ENCODE measurements around the gene DOCK11.
"Not testable (repeated sequence)": the region's sequence is repeated elsewhere in the genome, so short reads cannot be mapped to it uniquely, and the experiment has no call there.

The DOCK11 gene

GRCh38 chrX:118583781-118584180, 88.2 kb downstream of the DOCK11 start:
- no peak for TF ChIP-seq CTCF (IDR thresholded peaks at IDR 0.05; ENCODE audit: control insufficient read depth, extremely low read depth, insufficient read depth)
- H3K4me3 ChIP-seq (ENCODE audit: low read depth, low read length): no peak overlapping the region
- no peak for DNase-seq (ENCODE audit: low read depth)

DNA sequence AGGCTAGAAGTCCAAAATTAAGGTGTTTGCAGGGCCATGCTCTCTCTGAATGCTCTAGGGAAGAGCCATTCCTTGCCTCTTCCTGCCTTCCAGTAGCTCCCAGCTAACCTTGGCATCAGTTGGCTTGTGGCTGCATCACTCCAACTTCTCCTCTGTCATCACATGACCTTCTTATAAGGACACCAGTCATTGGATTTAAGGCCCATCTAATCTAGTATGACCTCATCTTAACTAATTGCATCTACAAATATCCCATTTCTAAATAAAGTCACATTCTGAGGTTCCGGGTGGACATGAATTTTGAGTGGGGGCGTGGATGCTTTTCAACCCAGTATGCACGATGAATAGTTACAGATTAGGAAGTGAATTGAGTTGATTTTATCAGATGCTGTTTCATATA, 89.7 kb downstream of the DOCK11 start:
- TF ChIP-seq CTCF (IDR thresholded peaks at IDR 0.05; ENCODE audit: control insufficient read depth, extremely low read depth, insufficient read depth): no peak
- DNase-seq (ENCODE audit: low read depth): no peak
- H3K4me3 ChIP-seq (ENCODE audit: low read depth, low read length): no peak overlapping the region

DNA sequence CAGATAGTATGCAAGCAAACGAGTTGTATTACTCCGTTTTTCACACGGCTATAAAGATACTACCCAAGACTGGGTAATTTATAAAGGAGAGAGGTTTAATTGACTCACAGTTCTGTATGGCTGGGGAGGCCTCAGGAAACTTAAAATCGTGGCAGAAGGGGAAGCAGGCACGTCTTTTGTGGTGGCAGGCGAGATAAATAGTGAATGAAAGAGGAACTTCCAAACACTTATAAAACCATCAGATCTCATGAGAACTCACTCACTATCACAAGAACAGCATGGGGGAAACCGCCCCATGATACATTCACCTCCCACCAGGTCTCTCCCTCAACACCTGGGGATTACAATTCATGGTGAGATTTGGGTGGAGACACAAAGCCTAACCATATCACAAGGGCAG, 90.6 kb downstream of the DOCK11 start:
- DNase-seq (ENCODE audit: low read depth); H3K4me3 ChIP-seq (ENCODE audit: low read depth, low read length): not testable (repeated sequence)

DNA sequence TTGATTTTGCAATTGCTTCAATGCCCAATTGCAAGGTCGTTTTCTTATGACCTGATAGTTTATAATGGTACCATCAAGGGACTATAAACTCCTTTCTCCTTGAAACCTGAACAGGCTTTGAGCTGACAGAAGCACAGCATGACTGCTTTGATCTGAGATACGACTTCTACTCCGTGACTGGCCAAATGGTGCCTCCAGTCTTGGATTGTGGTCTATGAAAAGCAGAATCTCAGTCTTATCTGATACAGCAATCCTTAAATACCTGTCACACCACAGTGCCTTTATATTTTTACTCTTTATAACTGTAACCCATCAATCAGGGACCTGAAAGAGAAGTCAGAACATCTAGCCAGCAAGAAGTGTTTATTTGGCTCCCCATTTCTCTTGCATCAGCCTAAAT, 93.1 kb downstream of the DOCK11 start:
- H3K4me3 ChIP-seq (ENCODE audit: low read depth, low read length): no peak overlapping the region
- TF ChIP-seq CTCF (IDR thresholded peaks at IDR 0.05; ENCODE audit: control insufficient read depth, extremely low read depth, insufficient read depth): no peak
- DNase-seq (ENCODE audit: low read depth): no peak

GRCh38 chrX:118589227-118589626, 93.6 kb downstream of the DOCK11 start:
- TF ChIP-seq CTCF (IDR thresholded peaks at IDR 0.05; ENCODE audit: control insufficient read depth, extremely low read depth, insufficient read depth): no peak
- DNase-seq (ENCODE audit: low read depth): no peak
- no peak overlapping the region for H3K4me3 ChIP-seq (ENCODE audit: low read depth, low read length)

GRCh38 chrX:118593407-118593806, 97.8 kb downstream of the DOCK11 start:
- TF ChIP-seq CTCF (IDR thresholded peaks at IDR 0.05; ENCODE audit: control insufficient read depth, extremely low read depth, insufficient read depth): no peak
- no peak for DNase-seq (ENCODE audit: low read depth)
- no peak overlapping the region for H3K4me3 ChIP-seq (ENCODE audit: low read depth, low read length)

DNA sequence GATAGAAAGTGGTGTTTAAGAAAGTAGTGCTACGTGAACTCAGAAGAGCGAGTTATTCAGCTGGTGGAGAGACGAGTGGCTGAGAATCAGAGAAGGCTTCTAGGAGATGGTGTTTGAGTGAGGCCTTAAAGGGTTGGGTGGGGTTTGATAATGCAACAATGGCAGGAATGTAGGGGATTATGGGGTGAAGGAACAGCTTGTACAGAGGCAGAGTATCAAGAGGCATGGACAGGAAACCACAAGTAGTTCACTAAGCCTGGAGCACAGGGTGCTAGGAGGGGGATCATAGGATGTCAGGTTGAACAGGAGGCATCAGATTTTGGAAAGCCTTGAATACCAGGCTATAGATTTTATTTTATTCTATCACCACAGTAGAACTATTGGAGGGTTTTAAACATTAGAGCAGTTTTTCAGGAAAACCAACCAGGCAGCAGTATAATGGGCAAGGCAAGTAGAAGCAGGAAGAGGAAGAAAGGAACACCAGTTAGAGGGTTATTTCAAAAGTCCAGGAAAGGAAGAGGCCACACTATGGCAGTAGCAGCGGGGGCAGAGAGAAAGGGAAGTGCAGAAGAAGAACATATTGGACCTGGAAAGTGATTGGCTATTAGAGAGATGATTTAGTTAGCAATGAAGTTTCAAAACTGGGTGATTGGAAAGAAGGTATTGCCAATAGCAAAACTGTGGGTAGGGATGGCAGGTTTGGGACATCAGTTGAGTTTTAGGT, 99.2 kb downstream of the DOCK11 start:
- no peak for TF ChIP-seq CTCF (IDR thresholded peaks at IDR 0.05; ENCODE audit: control insufficient read depth, extremely low read depth, insufficient read depth)
- DNase-seq (ENCODE audit: low read depth): no peak
- H3K4me3 ChIP-seq (ENCODE audit: low read depth, low read length): no peak overlapping the region

Measured in LNCaP clone FGC (cell line).